Fibroblast of villous mesenchyme (primary cell): Measurements from ENCODE around the gene ATP5F1C. TPM values are rescaled to one million over a fixed set of nuclear protein-coding genes. Genes with fewer than 3 reads are reported as not detected.

ENCODE experiments used
- DNase-seq: peaks from one replicate; pipeline ENCODE4 v3.0.0-alpha.2; 2010; ENCODE audit warnings: low read depth
- H3K4me3 ChIP-seq: 2 replicates; pipeline ENCODE4 v1.5.1; 2011; ENCODE audit warnings: low read depth, mild to moderate bottlenecking, low read length
- total RNA-seq: library from RNA; depleted of rRNA; stranded (reverse); fragments of >200 nt; gene quantifications from 2 replicates; pipeline ENCODE4 v1.2.3, GENCODE V29; 2012
- TF ChIP-seq, protein P1 (sequence below): IDR thresholded peaks from 2 replicates; pipeline ENCODE4 v1.5.1; 2012; ENCODE audit warnings: low read depth, mild to moderate bottlenecking, low read length; ENCODE audit not compliant: insufficient read depth

ATP5F1C gene
- total RNA-seq, 1 donor: 265 TPM

DNA sequence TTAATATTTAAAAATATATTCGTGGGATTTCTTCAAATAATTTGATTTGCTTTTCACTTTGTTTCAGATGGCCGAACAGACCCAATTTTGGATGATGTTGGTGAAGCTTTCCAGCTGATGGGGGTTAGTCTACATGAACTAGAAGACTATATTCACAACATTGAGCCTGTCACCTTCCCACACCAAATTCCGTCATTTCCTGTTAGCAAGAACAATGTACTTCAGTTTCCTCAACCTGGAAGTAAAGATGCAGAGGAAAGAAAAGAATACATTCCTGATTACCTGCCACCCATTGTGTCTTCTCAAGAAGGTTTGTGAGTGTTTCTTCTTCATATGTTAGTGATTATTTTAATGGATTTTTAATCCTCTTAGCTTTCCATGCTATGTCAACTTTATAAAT lies 36.3 kb downstream of the ATP5F1C start:
- no peak for DNase-seq
- TF ChIP-seq, protein P1, sequence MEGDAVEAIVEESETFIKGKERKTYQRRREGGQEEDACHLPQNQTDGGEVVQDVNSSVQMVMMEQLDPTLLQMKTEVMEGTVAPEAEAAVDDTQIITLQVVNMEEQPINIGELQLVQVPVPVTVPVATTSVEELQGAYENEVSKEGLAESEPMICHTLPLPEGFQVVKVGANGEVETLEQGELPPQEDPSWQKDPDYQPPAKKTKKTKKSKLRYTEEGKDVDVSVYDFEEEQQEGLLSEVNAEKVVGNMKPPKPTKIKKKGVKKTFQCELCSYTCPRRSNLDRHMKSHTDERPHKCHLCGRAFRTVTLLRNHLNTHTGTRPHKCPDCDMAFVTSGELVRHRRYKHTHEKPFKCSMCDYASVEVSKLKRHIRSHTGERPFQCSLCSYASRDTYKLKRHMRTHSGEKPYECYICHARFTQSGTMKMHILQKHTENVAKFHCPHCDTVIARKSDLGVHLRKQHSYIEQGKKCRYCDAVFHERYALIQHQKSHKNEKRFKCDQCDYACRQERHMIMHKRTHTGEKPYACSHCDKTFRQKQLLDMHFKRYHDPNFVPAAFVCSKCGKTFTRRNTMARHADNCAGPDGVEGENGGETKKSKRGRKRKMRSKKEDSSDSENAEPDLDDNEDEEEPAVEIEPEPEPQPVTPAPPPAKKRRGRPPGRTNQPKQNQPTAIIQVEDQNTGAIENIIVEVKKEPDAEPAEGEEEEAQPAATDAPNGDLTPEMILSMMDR: no peak
- H3K4me3 ChIP-seq: no peak overlapping the region

DNA sequence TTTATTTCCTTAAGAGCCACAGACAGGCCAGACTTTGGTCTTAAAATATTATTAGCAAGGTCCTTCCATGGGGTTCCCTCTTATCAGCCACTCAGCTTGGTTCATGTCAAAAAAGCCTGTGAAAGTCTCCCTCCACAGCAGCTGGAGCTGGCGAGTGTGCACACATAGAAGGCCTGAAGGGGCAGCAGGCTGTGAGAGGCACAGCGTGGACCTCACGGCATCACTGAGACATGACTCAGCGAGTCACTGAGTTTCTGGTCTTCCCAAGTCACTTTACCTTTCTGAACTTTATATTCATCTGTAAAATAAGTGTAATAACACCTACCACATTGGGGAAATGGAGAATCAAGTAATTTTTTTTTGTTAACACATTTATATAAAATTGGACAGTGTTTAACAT lies 39.0 kb downstream of the ATP5F1C start:
- TF ChIP-seq, protein P1: peak; percentile 35
- H3K4me3 ChIP-seq: no peak overlapping the region
- peak; percentile 34 for DNase-seq

DNA sequence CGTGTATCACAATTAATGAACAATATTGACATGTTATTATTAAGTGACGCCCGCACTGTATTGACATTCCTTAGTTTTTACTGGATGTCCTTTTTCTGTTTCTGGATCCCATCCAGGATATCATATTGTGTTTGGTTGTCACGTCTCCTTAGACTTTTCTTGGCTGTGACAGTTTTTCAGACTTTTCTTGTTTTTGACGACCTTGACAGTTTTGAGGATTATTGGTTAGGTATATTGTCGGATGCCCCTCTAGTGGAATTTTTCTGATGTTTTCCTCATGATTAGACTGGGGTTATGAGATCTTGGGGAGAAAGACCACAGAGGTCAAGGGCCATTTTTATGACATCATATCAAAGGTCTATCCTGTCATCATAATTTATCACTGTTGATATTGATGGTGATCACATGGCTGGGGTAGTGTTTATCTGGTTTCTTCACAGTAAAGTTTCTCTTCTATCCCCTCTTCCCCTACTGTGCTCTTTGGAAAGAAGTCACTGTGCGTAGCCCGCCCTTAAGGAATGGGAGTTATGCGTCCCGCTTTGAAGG lies 41.4 kb downstream of the ATP5F1C start:
- H3K4me3 ChIP-seq: no peak overlapping the region
- TF ChIP-seq, protein P1: no peak
- no peak for DNase-seq

DNA sequence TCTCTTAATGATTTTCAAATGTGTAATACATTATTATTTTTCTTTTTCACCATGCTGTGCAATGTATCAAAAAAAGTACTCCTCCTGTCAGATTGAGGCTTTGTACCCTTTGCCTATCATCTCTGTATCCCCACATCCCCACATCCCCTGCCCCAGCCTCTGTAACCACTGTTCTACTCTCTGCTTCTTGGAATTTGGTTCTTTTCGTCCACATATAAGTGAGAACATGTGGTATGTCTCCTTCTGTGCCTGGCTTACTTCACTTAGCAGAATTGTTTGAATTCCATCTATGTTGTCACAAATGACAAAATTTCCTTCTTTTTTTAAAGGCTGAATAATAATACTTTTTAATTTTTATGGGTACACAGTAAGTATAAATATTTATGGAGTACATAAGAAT lies 44.1 kb downstream of the ATP5F1C start:
- TF ChIP-seq, protein P1: no peak
- H3K4me3 ChIP-seq: no peak overlapping the region
- DNase-seq: no peak

DNA sequence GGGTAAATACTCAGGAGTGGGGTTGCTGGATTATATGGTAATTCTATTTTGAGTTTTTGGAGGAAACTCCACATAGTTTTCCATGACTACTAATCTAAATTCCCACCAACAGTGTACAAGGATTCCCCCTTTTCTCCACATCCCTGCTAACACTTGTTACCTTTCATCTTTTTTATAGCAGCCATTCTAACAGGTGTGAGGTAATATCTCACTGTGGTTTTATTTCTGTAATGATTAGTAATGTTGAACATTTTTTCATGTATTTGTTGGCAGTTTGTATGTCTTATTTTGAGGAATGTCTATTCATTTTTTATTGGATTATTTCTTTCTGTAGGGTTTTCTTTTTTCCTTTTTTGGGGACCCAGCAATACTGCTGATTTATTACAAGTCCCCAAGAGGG lies 45.2 kb downstream of the ATP5F1C start:
- TF ChIP-seq, protein P1: no peak
- H3K4me3 ChIP-seq: no peak overlapping the region
- no peak for DNase-seq

DNA sequence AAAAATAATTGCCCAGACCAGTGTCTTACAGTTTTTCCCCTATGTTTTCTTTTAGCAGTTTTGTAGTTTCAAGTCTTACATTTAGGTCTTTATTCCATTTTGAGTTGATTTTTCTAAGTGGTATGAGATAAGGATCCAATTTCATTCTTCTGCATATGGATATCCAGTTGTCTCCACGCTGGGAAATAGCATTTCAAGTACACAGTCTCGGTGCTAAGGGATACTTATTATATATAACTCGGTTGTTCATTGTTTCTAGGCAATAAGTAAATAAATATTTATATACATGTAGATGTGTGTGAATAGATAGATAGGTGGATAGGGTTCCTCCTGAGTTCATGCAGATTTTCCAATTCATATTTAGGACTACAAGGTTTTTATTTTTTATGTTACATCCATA lies 46.3 kb downstream of the ATP5F1C start:
- no peak for DNase-seq
- TF ChIP-seq, protein P1: no peak
- no peak overlapping the region for H3K4me3 ChIP-seq

DNA sequence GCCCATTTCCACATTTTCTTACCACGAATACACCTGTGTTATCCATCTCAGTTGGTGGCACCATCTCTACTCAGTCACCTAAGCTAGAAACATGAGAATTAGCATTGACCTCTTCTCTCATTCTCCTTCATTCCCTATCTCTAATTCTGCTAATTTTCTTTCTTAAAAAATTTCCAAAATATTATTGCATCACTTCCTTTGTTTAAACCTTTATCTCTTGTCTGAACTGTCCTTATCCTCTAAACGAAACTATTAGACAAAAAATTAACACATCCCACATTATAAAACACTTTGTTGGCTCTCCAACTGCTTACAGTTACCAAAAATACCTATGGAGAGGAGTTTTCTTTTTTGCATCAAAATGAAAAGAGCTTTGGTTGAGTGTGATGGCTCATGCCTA lies 48.6 kb downstream of the ATP5F1C start:
- no peak overlapping the region for H3K4me3 ChIP-seq
- no peak for DNase-seq
- TF ChIP-seq, protein P1: no peak
